Fibroblast of skin of back (primary cell): Measurements from ENCODE around the gene FABP2. TPM values are rescaled to one million over a fixed set of nuclear protein-coding genes. Genes with fewer than 3 reads are reported as not detected.
"Not testable (repeated sequence)": the region's sequence is repeated elsewhere in the genome, so short reads cannot be mapped to it uniquely, and the experiment has no call there.

Source experiments
- DNase-seq: peaks from one replicate; pipeline ENCODE4 v3.0.0-alpha.2; 2013
- polyA plus RNA-seq, 2 experiments: library from polyadenylated mRNA; unstranded; fragments of 120-200 nt; gene quantifications; one replicate each; pipeline ENCODE4 v1.2.1, GENCODE V29; 2013; ENCODE audit not compliant: insufficient read length in 2 of 2

The FABP2 gene
- polyA plus RNA-seq (2013, experiment 1 of 2; ENCODE audit: insufficient read length), result not detected
- not detected for polyA plus RNA-seq (2013, experiment 2 of 2; ENCODE audit: insufficient read length)

GRCh38 chr4:119321921-119322687 is at the start of gene FABP2:
Gene FABP2, minus strand, starts transcription at chr4:119322138. Its CDS starts 36 bp downstream, at chr4:119322102.
- DNase-seq, result no peak

GRCh38 chr4:119370951-119371683 is 49.2 kb upstream of the FABP2 start:
- DNase-seq, result not testable (repeated sequence)

- peak; percentile 19 for DNase-seq
Measured at GRCh38 chr4:119370392-119370791, 48.5 kb upstream of the FABP2 start.

GRCh38 chr4:119366802-119367201 is 44.9 kb upstream of the FABP2 start:
- not testable (repeated sequence) for DNase-seq

GRCh38 chr4:119364203-119364602 is 42.3 kb upstream of the FABP2 start:
- not testable (repeated sequence) for DNase-seq

GRCh38 chr4:119363372-119363771 is 41.4 kb upstream of the FABP2 start:
- not testable (repeated sequence) for DNase-seq

GRCh38 chr4:119362413-119362812 is 40.5 kb upstream of the FABP2 start:
- not testable (repeated sequence) for DNase-seq

GRCh38 chr4:119359873-119360272 is 37.9 kb upstream of the FABP2 start:
- not testable (repeated sequence) for DNase-seq

- DNase-seq, result peak; percentile 21
Measured at GRCh38 chr4:119356796-119357195, 34.9 kb upstream of the FABP2 start.

- peak; percentile 16 for DNase-seq
Measured at GRCh38 chr4:119356041-119356440, 34.1 kb upstream of the FABP2 start.

- not testable (repeated sequence) for DNase-seq
Measured at GRCh38 chr4:119353364-119353763, 31.4 kb upstream of the FABP2 start.

GRCh38 chr4:119348169-119348568 is 26.2 kb upstream of the FABP2 start:
- not testable (repeated sequence) for DNase-seq

GRCh38 chr4:119343293-119343692 is 21.4 kb upstream of the FABP2 start:
- DNase-seq, result not testable (repeated sequence)

GRCh38 chr4:119339895-119340294 is 18.0 kb upstream of the FABP2 start:
- DNase-seq, result not testable (repeated sequence)

- DNase-seq, result no peak
Measured at GRCh38 chr4:119337010-119337409, 15.1 kb upstream of the FABP2 start.

- DNase-seq, result not testable (repeated sequence)
Measured at GRCh38 chr4:119336332-119336979, 14.5 kb upstream of the FABP2 start.

GRCh38 chr4:119329835-119330620 is 8.1 kb upstream of the FABP2 start:
- no peak for DNase-seq

GRCh38 chr4:119328695-119329094 is 6.8 kb upstream of the FABP2 start:
- DNase-seq, result no peak

GRCh38 chr4:119317990-119318389 is 3.9 kb downstream of the FABP2 start:
- no peak for DNase-seq

- peak; percentile 82 for DNase-seq
Measured at GRCh38 chr4:119315036-119315435, 6.9 kb downstream of the FABP2 start.

GRCh38 chr4:119314356-119314755 is 7.6 kb downstream of the FABP2 start:
- peak; percentile 65 for DNase-seq

- no peak for DNase-seq
Measured at GRCh38 chr4:119313237-119313636, 8.7 kb downstream of the FABP2 start.
